ENCODE results near the gene BLOC1S5. TPM values are rescaled to one million over a fixed set of nuclear protein-coding genes. Genes with fewer than 3 reads are reported as not detected.

Gene BLOC1S5
- total and polyA plus RNA-seq, 2 donors from 2014 or later, result 20.2 to 27.6 TPM

- H3K36me3 ChIP-seq (ENCODE audit: control insufficient read depth in 2 of 3, insufficient read depth in 3 of 3, low read length in 3 of 3), result peaks cover 0 to 4% (median 0%) of the 10 kb centered on the region in 3 donors
- H3K9me3 ChIP-seq (ENCODE audit: control insufficient read depth in 2 of 3, insufficient read depth in 1 of 3, low read length in 3 of 3), result no peaks in the 10 kb centered on the region
- no peaks in the 10 kb centered on the region for H3K27me3 ChIP-seq (ENCODE audit: control insufficient read depth, insufficient read depth, low read length)
- FAIRE-seq (no peak), DNase-seq (no peak)
- peak overlapping the region; percentile 34 to 52 (median 35) for H3K4me3 ChIP-seq (ENCODE audit: low read length in 3 of 3)
- intact Hi-C loops (cut with DNase I), result no loop called here
- H3K4me1 ChIP-seq (ENCODE audit: control insufficient read depth in 2 of 3, insufficient read depth in 2 of 3, low read depth in 1 of 3, low read length in 3 of 3), result no peaks in the 10 kb centered on the region
- H3K9ac ChIP-seq (ENCODE audit: low read length in 3 of 3), result no peak overlapping the region
- TF ChIP-seq, protein P1, sequence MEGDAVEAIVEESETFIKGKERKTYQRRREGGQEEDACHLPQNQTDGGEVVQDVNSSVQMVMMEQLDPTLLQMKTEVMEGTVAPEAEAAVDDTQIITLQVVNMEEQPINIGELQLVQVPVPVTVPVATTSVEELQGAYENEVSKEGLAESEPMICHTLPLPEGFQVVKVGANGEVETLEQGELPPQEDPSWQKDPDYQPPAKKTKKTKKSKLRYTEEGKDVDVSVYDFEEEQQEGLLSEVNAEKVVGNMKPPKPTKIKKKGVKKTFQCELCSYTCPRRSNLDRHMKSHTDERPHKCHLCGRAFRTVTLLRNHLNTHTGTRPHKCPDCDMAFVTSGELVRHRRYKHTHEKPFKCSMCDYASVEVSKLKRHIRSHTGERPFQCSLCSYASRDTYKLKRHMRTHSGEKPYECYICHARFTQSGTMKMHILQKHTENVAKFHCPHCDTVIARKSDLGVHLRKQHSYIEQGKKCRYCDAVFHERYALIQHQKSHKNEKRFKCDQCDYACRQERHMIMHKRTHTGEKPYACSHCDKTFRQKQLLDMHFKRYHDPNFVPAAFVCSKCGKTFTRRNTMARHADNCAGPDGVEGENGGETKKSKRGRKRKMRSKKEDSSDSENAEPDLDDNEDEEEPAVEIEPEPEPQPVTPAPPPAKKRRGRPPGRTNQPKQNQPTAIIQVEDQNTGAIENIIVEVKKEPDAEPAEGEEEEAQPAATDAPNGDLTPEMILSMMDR (IDR thresholded peaks at IDR 0.05; ENCODE audit: borderline replicate concordance, extremely low read depth, insufficient read depth), result no peak
- H3K27ac ChIP-seq (ENCODE audit: low read depth in 2 of 2, low read length in 2 of 2), result no peak overlapping the region
These were observed 46.5 kb downstream of the BLOC1S5 start for GRCh38 chr6:8017705-8018104.

DNA sequence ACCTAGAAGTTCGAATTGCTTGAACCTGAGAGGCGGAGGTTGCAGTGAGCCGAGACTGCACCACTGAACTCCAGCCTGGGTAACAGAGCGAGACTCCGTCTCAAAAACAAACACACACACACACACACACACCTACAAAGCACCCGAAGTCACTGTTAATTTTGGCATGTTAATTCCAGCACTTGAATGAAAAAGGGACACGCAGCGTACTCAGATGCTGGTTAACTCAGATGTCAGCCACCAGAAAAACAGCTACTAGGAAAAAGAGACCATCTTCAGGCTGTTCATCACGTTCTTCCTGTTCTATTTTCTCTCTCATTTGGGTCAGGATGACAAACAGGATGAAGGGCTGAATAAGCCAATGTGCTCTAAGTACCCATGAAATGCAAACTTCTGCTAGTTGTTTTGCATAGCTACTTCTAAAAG is 46.9 kb downstream of the BLOC1S5 start:
- FAIRE-seq, result peak; percentile 60
- H3K9me3 ChIP-seq (ENCODE audit: control insufficient read depth in 2 of 3, insufficient read depth in 1 of 3, low read length in 3 of 3), result no peaks in the 10 kb centered on the region
- TF ChIP-seq, protein P1 (IDR thresholded peaks at IDR 0.05; ENCODE audit: borderline replicate concordance, extremely low read depth, insufficient read depth), result no peak
- peak overlapping the region in 1 of 3 donors; percentile 27 for H3K9ac ChIP-seq (ENCODE audit: low read length in 3 of 3)
- H3K27me3 ChIP-seq (ENCODE audit: control insufficient read depth, insufficient read depth, low read length), result no peaks in the 10 kb centered on the region
- DNase-seq, result peak in 3 of 5 donors; percentile 48 to 57 (median 55)
- no peaks in the 10 kb centered on the region for H3K4me1 ChIP-seq (ENCODE audit: control insufficient read depth in 2 of 3, insufficient read depth in 2 of 3, low read depth in 1 of 3, low read length in 3 of 3)
- H3K27ac ChIP-seq (ENCODE audit: low read depth in 2 of 2, low read length in 2 of 2), result no peak overlapping the region
- H3K36me3 ChIP-seq (ENCODE audit: control insufficient read depth in 2 of 3, insufficient read depth in 3 of 3, low read length in 3 of 3), result peaks cover 0 to 4% (median 0%) of the 10 kb centered on the region in 3 donors
- intact Hi-C loops (cut with DNase I), result no loop called here
- H3K4me3 ChIP-seq (ENCODE audit: low read length in 3 of 3), result peak overlapping the region; percentile 34 to 52 (median 35)

DNA sequence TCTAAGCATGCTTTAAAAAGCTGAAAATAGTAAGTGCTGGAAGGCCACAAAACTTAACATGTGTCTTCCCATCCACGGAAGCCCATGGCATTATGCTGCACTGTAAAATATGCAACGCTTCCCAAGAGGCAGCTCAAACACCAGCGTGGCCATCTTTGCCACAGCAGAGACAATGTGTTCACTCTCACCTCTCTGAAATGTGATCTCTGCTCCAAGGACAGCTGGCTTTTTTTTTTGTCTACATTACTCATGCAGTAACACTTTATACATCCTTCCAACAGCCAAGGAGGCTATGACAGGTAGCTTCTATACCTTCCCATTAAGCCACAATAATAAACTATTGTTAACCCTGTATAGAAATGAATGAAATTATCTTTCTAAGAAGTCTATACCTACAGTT is 49.2 kb downstream of the BLOC1S5 start:
- no peak for FAIRE-seq
- TF ChIP-seq, protein P1 (IDR thresholded peaks at IDR 0.05; ENCODE audit: borderline replicate concordance, extremely low read depth, insufficient read depth), result no peak

DNA sequence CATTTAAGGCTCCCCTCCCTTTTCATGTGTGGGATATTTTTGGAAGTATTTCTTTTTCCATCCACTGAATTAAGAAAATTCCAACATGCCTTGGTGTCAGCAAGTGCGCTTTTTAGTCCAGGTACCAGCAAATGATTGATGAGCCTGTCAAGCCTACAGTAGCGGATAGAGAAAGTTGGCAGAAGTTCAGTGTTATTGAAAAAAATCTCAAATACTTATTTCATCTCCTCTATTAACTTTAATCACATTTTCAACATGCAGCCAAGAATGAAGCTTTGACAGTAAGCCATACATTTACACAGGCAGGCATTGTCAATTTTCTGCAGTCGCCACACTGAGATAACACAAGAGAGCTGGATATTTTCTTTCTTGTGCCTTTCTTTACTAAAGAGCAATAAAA is 50.4 kb downstream of the BLOC1S5 start:
- Histone ChIP-seq H3K4me1 (ENCODE audit: control insufficient read depth in 2 of 3, insufficient read depth in 2 of 3, low read depth in 1 of 3, low read length in 3 of 3) (no peaks in the 10 kb centered on the region), H3K36me3 (ENCODE audit: control insufficient read depth in 2 of 3, insufficient read depth in 3 of 3, low read length in 3 of 3) (peaks cover 0 to 4% (median 0%) of the 10 kb centered on the region in 3 donors), H3K9me3 (ENCODE audit: control insufficient read depth in 2 of 3, insufficient read depth in 1 of 3, low read length in 3 of 3) (no peaks in the 10 kb centered on the region), H3K27me3 (ENCODE audit: control insufficient read depth, insufficient read depth, low read length) (no peaks in the 10 kb centered on the region), H3K9ac (ENCODE audit: low read length in 3 of 3) (no peak overlapping the region), H3K4me3 (ENCODE audit: low read length in 3 of 3) (no peak overlapping the region), H3K27ac (ENCODE audit: low read depth in 2 of 2, low read length in 2 of 2) (no peak overlapping the region)
- intact Hi-C loops (cut with DNase I), result no loop called here
- DNase-seq, result no peak
- TF ChIP-seq, protein P1 (IDR thresholded peaks at IDR 0.05; ENCODE audit: borderline replicate concordance, extremely low read depth, insufficient read depth), result no peak
- no peak for FAIRE-seq

More for the DNA sequence above, 49.2 kb downstream of the BLOC1S5 start:
- H3K9ac ChIP-seq (ENCODE audit: low read length in 3 of 3), result no peak overlapping the region
- no peaks in the 10 kb centered on the region for H3K9me3 ChIP-seq (ENCODE audit: control insufficient read depth in 2 of 3, insufficient read depth in 1 of 3, low read length in 3 of 3)
- no peaks in the 10 kb centered on the region for H3K27me3 ChIP-seq (ENCODE audit: control insufficient read depth, insufficient read depth, low read length)
- no peaks in the 10 kb centered on the region for H3K4me1 ChIP-seq (ENCODE audit: control insufficient read depth in 2 of 3, insufficient read depth in 2 of 3, low read depth in 1 of 3, low read length in 3 of 3)
- peaks cover 0 to 4% (median 0%) of the 10 kb centered on the region in 3 donors for H3K36me3 ChIP-seq (ENCODE audit: control insufficient read depth in 2 of 3, insufficient read depth in 3 of 3, low read length in 3 of 3)
- no peak for DNase-seq
- H3K27ac ChIP-seq (ENCODE audit: low read depth in 2 of 2, low read length in 2 of 2), result no peak overlapping the region
- H3K4me3 ChIP-seq (ENCODE audit: low read length in 3 of 3), result no peak overlapping the region
- intact Hi-C loops (cut with DNase I), result no loop called here

All from kidney (tissue), 14 donors.